Measurements from ENCODE around the gene CDKL1. TPM values are rescaled to one million over a fixed set of nuclear protein-coding genes. Genes with fewer than 3 reads are reported as not detected.
"Not testable (repeated sequence)": the region's sequence is repeated elsewhere in the genome, so short reads cannot be mapped to it uniquely, and the experiment has no call there.

Gene CDKL1
- total RNA-seq, 1 experiment from 2014 or later, result 4.7 TPM

GRCh38 chr14:50334211-50334610, 62.5 kb downstream of the CDKL1 start:
- no peak for DNase-seq (ENCODE audit: low read depth)

- peak; percentile 79 for DNase-seq (ENCODE audit: low read depth)
Observed at GRCh38 chr14:50333014-50333509, 63.6 kb downstream of the CDKL1 start.

- no peak for DNase-seq (ENCODE audit: low read depth)
Observed at GRCh38 chr14:50331596-50331995, 65.1 kb downstream of the CDKL1 start.

GRCh38 chr14:50321009-50321660, 75.5 kb downstream of the CDKL1 start:
- DNase-seq (ENCODE audit: low read depth), result peak; percentile 92

GRCh38 chr14:50320283-50320682, 76.4 kb downstream of the CDKL1 start:
- DNase-seq (ENCODE audit: low read depth), result peak; percentile 59

GRCh38 chr14:50319721-50320120, 77.0 kb downstream of the CDKL1 start:
- DNase-seq (ENCODE audit: low read depth), result no peak

GRCh38 chr14:50319293-50319692, 77.4 kb downstream of the CDKL1 start:
- DNase-seq (ENCODE audit: low read depth), result no peak

- no peak for DNase-seq (ENCODE audit: low read depth)
Observed at GRCh38 chr14:50318031-50318626, 78.6 kb downstream of the CDKL1 start.

GRCh38 chr14:50314098-50314497, 82.6 kb downstream of the CDKL1 start:
- not testable (repeated sequence) for DNase-seq (ENCODE audit: low read depth)

GRCh38 chr14:50312734-50313054, 84.0 kb downstream of the CDKL1 start:
- DNase-seq (ENCODE audit: low read depth), result no peak

- peak; percentile 99 for DNase-seq (ENCODE audit: low read depth)
Observed at GRCh38 chr14:50311972-50312733, 84.5 kb downstream of the CDKL1 start, which contains the start of the genes DMAC2L and L2HGDH. Gene DMAC2L, plus strand, starts transcription at chr14:50312324. Its CDS starts 9,164 bp downstream, at chr14:50321488. Gene L2HGDH, minus strand, starts transcription at chr14:50312229. Its CDS starts 79 bp downstream, at chr14:50312150.

GRCh38 chr14:50311337-50311971, 85.2 kb downstream of the CDKL1 start:
- DNase-seq (ENCODE audit: low read depth), result no peak

- DNase-seq (ENCODE audit: low read depth), result no peak
Observed at GRCh38 chr14:50310445-50310844, 86.2 kb downstream of the CDKL1 start.

- no peak for DNase-seq (ENCODE audit: low read depth)
Observed at GRCh38 chr14:50308363-50308915, 88.2 kb downstream of the CDKL1 start.

GRCh38 chr14:50303744-50304471, 92.8 kb downstream of the CDKL1 start:
- DNase-seq (ENCODE audit: low read depth), result no peak

GRCh38 chr14:50301914-50302313, 94.8 kb downstream of the CDKL1 start:
- no peak for DNase-seq (ENCODE audit: low read depth)

- DNase-seq (ENCODE audit: low read depth), result no peak
Observed at GRCh38 chr14:50299585-50299984, 97.1 kb downstream of the CDKL1 start.

GRCh38 chr14:50290306-50290705, 106.4 kb downstream of the CDKL1 start:
- DNase-seq (ENCODE audit: low read depth), result no peak

GRCh38 chr14:50288146-50288545, 108.5 kb downstream of the CDKL1 start:
- no peak for DNase-seq (ENCODE audit: low read depth)

- no peak for DNase-seq (ENCODE audit: low read depth)
Observed at GRCh38 chr14:50285861-50286260, 110.8 kb downstream of the CDKL1 start.
